IMR-90 (cell line): Measurements from ENCODE around the gene EMC9. TPM values are rescaled to one million over a fixed set of nuclear protein-coding genes. Genes with fewer than 3 reads are reported as not detected.

Experiments used
- ATAC-seq: fragments of 200-7000 bp; cut with Tn5 transposase; 2 replicates; pipeline ENCODE4 v1.9.1; 2020; ENCODE audit warnings: low read depth, mild to moderate bottlenecking, moderate library complexity
- BruUV-seq: library from RNA; stranded (reverse); fragments of 400-500 nt; replicated peaks from 2 replicates; lab custom pipeline; 2021; lab: Mats Ljungman, UMichigan
- CTCF ChIA-PET: fragments of 300-600 bp; formaldehyde crosslinking; extraction: SDS; loops from one replicate; lab custom pipeline; 2021; ENCODE audit warnings: antibody characterized with exemption; lab: Yijun Ruan, JAX
- POLR2A ChIA-PET: fragments of 300-600 bp; sonication (Branson Sonifier 250); formaldehyde crosslinking; loops from one replicate; lab custom pipeline; 2022; ENCODE audit warnings: antibody characterized with exemption; ENCODE audit not compliant: unreplicated experiment; lab: Charles Lee
- DNase-seq: peaks from one replicate; pipeline ENCODE4 v3.0.0; 2013
- H2AFZ ChIP-seq: replicated peaks from 2 replicates; pipeline ENCODE3; 2013; ENCODE audit warnings: low read length, mild to moderate bottlenecking; ENCODE audit not compliant: poor library complexity
- H2AK5ac ChIP-seq: 2 replicates; pipeline ENCODE4 v1.6.1; 2013; ENCODE audit warnings: low read depth, low read length, inconsistent platforms
- H2AK9ac ChIP-seq: replicated peaks from 2 replicates; pipeline ENCODE3; 2013; ENCODE audit warnings: mild to moderate bottlenecking, low read depth, low read length, moderate library complexity; ENCODE audit not compliant: poor library complexity
- H2BK120ac ChIP-seq: 2 replicates; pipeline ENCODE4 v1.6.1; 2013; ENCODE audit warnings: low read depth, low read length, inconsistent platforms
- H2BK15ac ChIP-seq: 3 replicates; pipeline ENCODE4 v1.6.1; 2013; ENCODE audit warnings: low read depth, low read length, inconsistent platforms
- H2BK20ac ChIP-seq: 2 replicates; pipeline ENCODE4 v1.6.1; 2013; ENCODE audit warnings: low read depth, mild to moderate bottlenecking, inconsistent platforms, low read length, moderate library complexity
- H2BK5ac ChIP-seq: 2 replicates; pipeline ENCODE4 v1.6.1; 2013; ENCODE audit warnings: mild to moderate bottlenecking, low read depth, low read length, inconsistent platforms; ENCODE audit not compliant: poor library complexity, severe bottlenecking
- H3K14ac ChIP-seq: replicated peaks from 2 replicates; pipeline ENCODE4 v1.6.1; 2013; ENCODE audit warnings: low read depth, low read length, inconsistent platforms
- H3K18ac ChIP-seq: 2 replicates; pipeline ENCODE4 v1.6.1; 2013; ENCODE audit warnings: low read depth, low read length, control low read depth
- H3K23ac ChIP-seq: 2 replicates; pipeline ENCODE4 v1.6.1; 2013; ENCODE audit warnings: low read depth, low read length, inconsistent platforms
- H3K27ac ChIP-seq: 2 replicates; pipeline ENCODE4 v1.5.1; 2013; ENCODE audit warnings: mild to moderate bottlenecking, control low read depth, low read length; ENCODE audit not compliant: insufficient read depth
- H3K27me3 ChIP-seq: 2 replicates; pipeline ENCODE4 v1.6.1; 2013; ENCODE audit warnings: low read length; ENCODE audit not compliant: control insufficient read depth, insufficient read depth
- H3K36me3 ChIP-seq: 2 replicates; pipeline ENCODE4 v1.6.1; 2013; ENCODE audit warnings: low read length, mixed read lengths; ENCODE audit not compliant: control insufficient read depth, insufficient read depth
- H3K4ac ChIP-seq: 2 replicates; pipeline ENCODE4 v1.6.1; 2013; ENCODE audit warnings: low read depth, low read length, inconsistent platforms
- H3K4me1 ChIP-seq: 2 replicates; pipeline ENCODE4 v1.6.1; 2013; ENCODE audit warnings: low read length, mixed read lengths; ENCODE audit not compliant: control insufficient read depth, insufficient read depth
- H3K4me2 ChIP-seq: 2 replicates; pipeline ENCODE4 v1.6.1; 2013; ENCODE audit warnings: low read depth, mild to moderate bottlenecking, control low read depth, low read length, moderate library complexity
- H3K4me3 ChIP-seq: 2 replicates; pipeline ENCODE4 v1.5.1; 2013; ENCODE audit warnings: low read depth, mild to moderate bottlenecking, control low read depth, low read length, moderate library complexity; ENCODE audit not compliant: insufficient read depth
- H3K56ac ChIP-seq: 2 replicates; pipeline ENCODE4 v1.6.1; 2013; ENCODE audit warnings: low read length, inconsistent platforms; ENCODE audit not compliant: insufficient read depth; ENCODE audit errors: extremely low read depth
- H3K79me1 ChIP-seq, 2 experiments: 2 replicates each; pipeline ENCODE4 v1.6.1; 2013; ENCODE audit warnings: low read length in 2 of 2, inconsistent platforms in 1 of 2, low read depth in 1 of 2
- H3K9ac ChIP-seq: 2 replicates; pipeline ENCODE4 v1.6.1; 2013; ENCODE audit warnings: low read depth, low read length, control low read depth
- H3K9me1 ChIP-seq: 2 replicates; pipeline ENCODE4 v1.6.1; 2013; ENCODE audit warnings: low read length, inconsistent platforms; ENCODE audit not compliant: insufficient read depth
- H3K9me3 ChIP-seq: 2 replicates; pipeline ENCODE4 v1.6.1; 2013; ENCODE audit warnings: low read length; ENCODE audit not compliant: control insufficient read depth, insufficient read depth
- H4K20me1 ChIP-seq: 2 replicates; pipeline ENCODE4 v1.6.1; 2013; ENCODE audit warnings: low read length, inconsistent platforms; ENCODE audit not compliant: insufficient read depth
- H4K5ac ChIP-seq: 2 replicates; pipeline ENCODE4 v1.6.1; 2013; ENCODE audit warnings: mild to moderate bottlenecking, low read depth, low read length, control low read depth
- H4K8ac ChIP-seq, 2 experiments: 2 replicates each; pipeline ENCODE4 v1.6.1; 2013; ENCODE audit warnings: low read depth in 2 of 2, low read length in 2 of 2, control low read depth in 1 of 2, inconsistent platforms in 1 of 2
- H4K91ac ChIP-seq: 2 replicates; pipeline ENCODE4 v1.6.1; 2013; ENCODE audit warnings: low read depth, low read length, inconsistent platforms; ENCODE audit not compliant: insufficient read depth
- BHLHE40 ChIP-seq: fragments of 150-350 bp; IDR thresholded peaks from 2 replicates; pipeline ENCODE4 v1.6.1; 2016; ENCODE audit warnings: mild to moderate bottlenecking, low read depth, low read length
- CEBPB ChIP-seq: IDR thresholded peaks from 2 replicates; pipeline ENCODE4 v1.6.1; 2012; ENCODE audit warnings: low read depth, low read length, improper control_type of control experiment
- FOS ChIP-seq: fragments of 150-350 bp; IDR thresholded peaks from 2 replicates; pipeline ENCODE4 v1.6.1; 2016; ENCODE audit warnings: low read depth, low read length
- MAZ ChIP-seq: IDR thresholded peaks from 2 replicates; pipeline ENCODE4 v1.6.1; 2012; ENCODE audit warnings: low read depth, mild to moderate bottlenecking, low read length, improper control_type of control experiment, moderate library complexity, borderline replicate concordance
- MXI1 ChIP-seq: IDR thresholded peaks from 2 replicates; pipeline ENCODE4 v1.6.1; 2012; ENCODE audit warnings: low read depth, mild to moderate bottlenecking, low read length, moderate library complexity, borderline replicate concordance
- NFE2L2 ChIP-seq: fragments of 150-350 bp; IDR thresholded peaks from 2 replicates; pipeline ENCODE4 v1.6.1; 2016; ENCODE audit warnings: low read depth, mild to moderate bottlenecking, low read length
- RAD21 ChIP-seq: IDR thresholded peaks from 2 replicates; pipeline ENCODE4 v1.6.1; 2012; ENCODE audit warnings: low read length, improper control_type of control experiment
- RCOR1 ChIP-seq: IDR thresholded peaks from 2 replicates; pipeline ENCODE4 v1.6.1; 2012; ENCODE audit warnings: mild to moderate bottlenecking, low read length, improper control_type of control experiment; ENCODE audit not compliant: insufficient replicate concordance
- RFX5 ChIP-seq: IDR thresholded peaks from 2 replicates; pipeline ENCODE4 v1.8.0; 2012; ENCODE audit warnings: low read depth, mild to moderate bottlenecking, low read length, moderate library complexity
- WGBS, 2 experiments: methylation state at CpG; one replicate each; pipeline versions ENCODE4 v1.1.5 to v1.1.7; 2013; ENCODE audit warnings: missing lambda C conversion rate in 2 of 2; ENCODE audit not compliant: insufficient read length in 1 of 2; ENCODE audit errors: extremely low coverage in 2 of 2; 5-methylcytosine and 5-hydroxymethylcytosine counted together
- dilution Hi-C: fragments of 300-500 bp; cut with HindIII; formaldehyde crosslinking; loops from one replicate; pipeline ENCODE4 v1.14.3; 2018; ENCODE audit warnings: low sequenced_read_pairs; ENCODE audit not compliant: unreplicated experiment
- in situ Hi-C: fragments of 300-500 bp; cut with MboI; formaldehyde crosslinking; loops from 3 replicates; pipeline ENCODE4 v1.14.3; 2019; ENCODE audit warnings: low sequenced_read_pairs, inconsistent platforms, mixed read lengths
- intact Hi-C: fragments of 100-400 bp; cut with micrococcal nuclease; formaldehyde crosslinking; loops from 2 replicates; pipeline ENCODE4 v1.10.0; 2022
- polyA plus RNA-seq, 3 experiments: library from polyadenylated mRNA; depleted of rRNA; stranded (reverse); fragments of >200 nt; gene quantifications; 2 replicates each; pipeline ENCODE4 v1.2.3, GENCODE V29; 2012; ENCODE audit warnings: low replicate concordance in 1 of 3
- total RNA-seq: library from RNA; depleted of rRNA; stranded (reverse); fragments of >200 nt; gene quantifications from 2 replicates; pipeline ENCODE4 v1.2.3, GENCODE V29; 2012
- TF ChIP-seq, protein P1 (sequence below): fragments of 150-350 bp; IDR thresholded peaks from 2 replicates; pipeline ENCODE4 v1.6.1; 2017; ENCODE audit warnings: mild to moderate bottlenecking, antibody characterized with exemption, low read length, low read depth

EMC9 gene
- total and polyA plus RNA-seq, 2 of the 4 experiments (the other 2 are of a cell fraction), result 15.1 to 19.2 TPM

- Histone ChIP-seq H3K4ac (no peak overlapping the region), H2AK5ac (no peak overlapping the region), H2BK120ac (no peak overlapping the region), H4K8ac (no peak overlapping the region), H3K9ac (no peak overlapping the region), H3K14ac (no peak overlapping the region), H3K56ac (no peak overlapping the region), H3K18ac (no peak overlapping the region), H2AK9ac (no peak overlapping the region), H3K27ac (no peak overlapping the region), H4K91ac (no peak overlapping the region), H4K20me1 (no peaks in the 10 kb centered on the region), H3K4me3 (no peak overlapping the region), H4K5ac (no peak overlapping the region), H2BK20ac (no peak overlapping the region), H3K4me2 (no peak overlapping the region), H3K79me1 (peaks cover 13 to 43% of the 10 kb centered on the region in 2 experiments), H3K9me1 (peaks cover 18% of the 10 kb centered on the region), H2BK15ac (no peak overlapping the region), H2BK5ac (no peak overlapping the region), H2AFZ (no peak overlapping the region), H3K27me3 (no peaks in the 10 kb centered on the region), H3K36me3 (peaks cover 63% of the 10 kb centered on the region), H3K23ac (no peak overlapping the region), H3K4me1 (peaks cover 4% of the 10 kb centered on the region), H3K9me3 (no peaks in the 10 kb centered on the region)
- TF ChIP-seq RAD21 (no peak), CEBPB (no peak), MAZ (no peak), RFX5 (no peak), BHLHE40 (no peak), NFE2L2 (no peak), FOS (no peak), MXI1 (no peak), RCOR1 (no peak)
- TF ChIP-seq, protein P1, sequence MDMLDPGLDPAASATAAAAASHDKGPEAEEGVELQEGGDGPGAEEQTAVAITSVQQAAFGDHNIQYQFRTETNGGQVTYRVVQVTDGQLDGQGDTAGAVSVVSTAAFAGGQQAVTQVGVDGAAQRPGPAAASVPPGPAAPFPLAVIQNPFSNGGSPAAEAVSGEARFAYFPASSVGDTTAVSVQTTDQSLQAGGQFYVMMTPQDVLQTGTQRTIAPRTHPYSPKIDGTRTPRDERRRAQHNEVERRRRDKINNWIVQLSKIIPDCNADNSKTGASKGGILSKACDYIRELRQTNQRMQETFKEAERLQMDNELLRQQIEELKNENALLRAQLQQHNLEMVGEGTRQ, result no peak
- in situ Hi-C loops, result no loop called here
- ATAC-seq (no peak), DNase-seq (no peak)
- dilution Hi-C loops, result no loop called here
- ChIA-PET CTCF (no interaction called here), POLR2A (no interaction called here)
- no TSS peak for BruUV-seq
- intact Hi-C loops, result no loop called here
- WGBS, 2 experiments, result 94% methylated on average over 3 of the region's 7 CpGs; no CpG with 5 or more reads in 1 of the 2 experiments
Measured at GRCh38 chr14:24185026-24185425, 43.6 kb upstream of the EMC9 start.
